ENCODE data around the gene ADAM15.

Gene ADAM15

GRCh38 chr1:155070721-155071569 is 19.8 kb downstream of the ADAM15 start:
- Histone ChIP-seq H3K36me3 (ENCODE audit: insufficient read depth, low read length) (peaks cover 23% of the 10 kb centered on the region), H3K27me3 (ENCODE audit: insufficient read depth, low read length) (peaks cover 28% of the 10 kb centered on the region), H3K9ac (ENCODE audit: low read depth, low read length) (peak overlapping the region; percentile 21), H3K4me3 (ENCODE audit: low read length) (peak overlapping the region; percentile 56), H3K9me3 (ENCODE audit: insufficient read depth, low read depth, low read length) (no peaks in the 10 kb centered on the region), H3K4me1 (ENCODE audit: insufficient read depth, low read length) (peaks cover 26% of the 10 kb centered on the region), H3K27ac (ENCODE audit: low read depth, low read length) (no peak overlapping the region; the same call in 1 of the 2 replicates)
- 5% methylated on average over 60 of the region's 61 CpGs for WGBS

- peaks cover 28% of the 10 kb centered on the region for H3K27me3 ChIP-seq (ENCODE audit: insufficient read depth, low read length)
- no peaks in the 10 kb centered on the region for H3K9me3 ChIP-seq (ENCODE audit: insufficient read depth, low read depth, low read length)
- 22% methylated on average over 14 of the region's 14 CpGs for WGBS
- H3K4me3 ChIP-seq (ENCODE audit: low read length), result peak overlapping the region; percentile 56
- H3K4me1 ChIP-seq (ENCODE audit: insufficient read depth, low read length), result peaks cover 26% of the 10 kb centered on the region
- H3K36me3 ChIP-seq (ENCODE audit: insufficient read depth, low read length), result peaks cover 23% of the 10 kb centered on the region
- no peak overlapping the region for H3K9ac ChIP-seq (ENCODE audit: low read depth, low read length)
- H3K27ac ChIP-seq (ENCODE audit: low read depth, low read length), result no peak overlapping the region
These were observed 20.6 kb downstream of the ADAM15 start for GRCh38 chr1:155071701-155072100.

GRCh38 chr1:155072531-155073289 is 21.6 kb downstream of the ADAM15 start:
- Histone ChIP-seq H3K4me3 (ENCODE audit: low read length) (no peak overlapping the region; the same call in 1 of the 2 replicates), H3K27me3 (ENCODE audit: insufficient read depth, low read length) (peaks cover 37% of the 10 kb centered on the region), H3K36me3 (ENCODE audit: insufficient read depth, low read length) (peaks cover 16% of the 10 kb centered on the region), H3K27ac (ENCODE audit: low read depth, low read length) (no peak overlapping the region), H3K9ac (ENCODE audit: low read depth, low read length) (no peak overlapping the region), H3K9me3 (ENCODE audit: insufficient read depth, low read depth, low read length) (no peaks in the 10 kb centered on the region), H3K4me1 (ENCODE audit: insufficient read depth, low read length) (peaks cover 26% of the 10 kb centered on the region)
- 45% methylated on average over 7 of the region's 7 CpGs for WGBS

- Histone ChIP-seq H3K4me1 (ENCODE audit: insufficient read depth, low read length) (peaks cover 30% of the 10 kb centered on the region), H3K36me3 (ENCODE audit: insufficient read depth, low read length) (peaks cover 10% of the 10 kb centered on the region), H3K27ac (ENCODE audit: low read depth, low read length) (no peak overlapping the region), H3K4me3 (ENCODE audit: low read length) (no peak overlapping the region), H3K27me3 (ENCODE audit: insufficient read depth, low read length) (peaks cover 46% of the 10 kb centered on the region), H3K9me3 (ENCODE audit: insufficient read depth, low read depth, low read length) (no peaks in the 10 kb centered on the region), H3K9ac (ENCODE audit: low read depth, low read length) (no peak overlapping the region)
- 90% methylated on average over 3 of the region's 3 CpGs for WGBS
These were observed 22.5 kb downstream of the ADAM15 start for GRCh38 chr1:155073377-155074242.

- H3K4me1 ChIP-seq (ENCODE audit: insufficient read depth, low read length), result peaks cover 27% of the 10 kb centered on the region; the same call in 1 of the 2 replicates
- H3K4me3 ChIP-seq (ENCODE audit: low read length), result no peak overlapping the region
- no peaks in the 10 kb centered on the region for H3K36me3 ChIP-seq (ENCODE audit: insufficient read depth, low read length)
- H3K9ac ChIP-seq (ENCODE audit: low read depth, low read length), result no peak overlapping the region
- H3K9me3 ChIP-seq (ENCODE audit: insufficient read depth, low read depth, low read length), result no peaks in the 10 kb centered on the region
- H3K27me3 ChIP-seq (ENCODE audit: insufficient read depth, low read length), result peaks cover 62% of the 10 kb centered on the region
- WGBS, result 77% methylated on average over 4 of the region's 5 CpGs
- H3K27ac ChIP-seq (ENCODE audit: low read depth, low read length), result no peak overlapping the region
These were observed 24.4 kb downstream of the ADAM15 start for GRCh38 chr1:155075535-155075934.

- H3K27ac ChIP-seq (ENCODE audit: low read depth, low read length), result no peak overlapping the region
- peaks cover 65% of the 10 kb centered on the region for H3K27me3 ChIP-seq (ENCODE audit: insufficient read depth, low read length)
- H3K9me3 ChIP-seq (ENCODE audit: insufficient read depth, low read depth, low read length), result no peaks in the 10 kb centered on the region
- H3K9ac ChIP-seq (ENCODE audit: low read depth, low read length), result no peak overlapping the region
- no peaks in the 10 kb centered on the region for H3K36me3 ChIP-seq (ENCODE audit: insufficient read depth, low read length)
- peaks cover 24% of the 10 kb centered on the region; the same call in 1 of the 2 replicates for H3K4me1 ChIP-seq (ENCODE audit: insufficient read depth, low read length)
- WGBS, result 79% methylated on average over 1 of the region's 1 CpG
- H3K4me3 ChIP-seq (ENCODE audit: low read length), result no peak overlapping the region
These were observed 25.3 kb downstream of the ADAM15 start for GRCh38 chr1:155076371-155076770.

GRCh38 chr1:155077346-155077745 is 26.2 kb downstream of the ADAM15 start:
- no peak overlapping the region for H3K4me3 ChIP-seq (ENCODE audit: low read length)
- no peaks in the 10 kb centered on the region for H3K36me3 ChIP-seq (ENCODE audit: insufficient read depth, low read length)
- H3K9ac ChIP-seq (ENCODE audit: low read depth, low read length), result no peak overlapping the region
- H3K27ac ChIP-seq (ENCODE audit: low read depth, low read length), result no peak overlapping the region
- peaks cover 17% of the 10 kb centered on the region; the same call in 1 of the 2 replicates for H3K4me1 ChIP-seq (ENCODE audit: insufficient read depth, low read length)
- 89% methylated on average over 3 of the region's 3 CpGs for WGBS
- H3K27me3 ChIP-seq (ENCODE audit: insufficient read depth, low read length), result peaks cover 65% of the 10 kb centered on the region
- no peaks in the 10 kb centered on the region for H3K9me3 ChIP-seq (ENCODE audit: insufficient read depth, low read depth, low read length)

- 67% methylated on average over 4 of the region's 4 CpGs for WGBS
- H3K4me3 ChIP-seq (ENCODE audit: low read length), result peak overlapping the region; percentile 56
- H3K27me3 ChIP-seq (ENCODE audit: insufficient read depth, low read length), result peaks cover 65% of the 10 kb centered on the region
- H3K9me3 ChIP-seq (ENCODE audit: insufficient read depth, low read depth, low read length), result no peaks in the 10 kb centered on the region
- H3K4me1 ChIP-seq (ENCODE audit: insufficient read depth, low read length), result peaks cover 12% of the 10 kb centered on the region; the same call in 1 of the 2 replicates
- H3K9ac ChIP-seq (ENCODE audit: low read depth, low read length), result no peak overlapping the region
- no peak overlapping the region for H3K27ac ChIP-seq (ENCODE audit: low read depth, low read length)
- H3K36me3 ChIP-seq (ENCODE audit: insufficient read depth, low read length), result no peaks in the 10 kb centered on the region
These were observed 26.8 kb downstream of the ADAM15 start for GRCh38 chr1:155077758-155078445.

GRCh38 chr1:155078469-155079209 is 27.5 kb downstream of the ADAM15 start, which contains the start of gene EFNA3:
EFNA3 (plus strand) TSS chr1:155078837; CDS start chr1:155078942, 105 bp downstream.
- 2% methylated on average over 59 of the region's 59 CpGs for WGBS
- H3K9me3 ChIP-seq (ENCODE audit: insufficient read depth, low read depth, low read length), result no peaks in the 10 kb centered on the region
- H3K4me3 ChIP-seq (ENCODE audit: low read length), result peak within 1 kb of the TSS; percentile 56
- H3K4me1 ChIP-seq (ENCODE audit: insufficient read depth, low read length), result 0 out of 2 replicates have a peak, but pooled peaks cover 7% of the 10 kb centered on the region
- H3K9ac ChIP-seq (ENCODE audit: low read depth, low read length), result peak within 1 kb of the TSS; percentile 24; the same call in 1 of the 2 replicates
- no peak within 1 kb of the TSS for H3K27ac ChIP-seq (ENCODE audit: low read depth, low read length)
- H3K27me3 ChIP-seq (ENCODE audit: insufficient read depth, low read length), result peaks cover 72% of the 10 kb centered on the region
- H3K36me3 ChIP-seq (ENCODE audit: insufficient read depth, low read length), result no peaks in the 10 kb centered on the region

GRCh38 chr1:155079210-155079486 is 28.0 kb downstream of the ADAM15 start:
- Histone ChIP-seq H3K9ac (ENCODE audit: low read depth, low read length) (peak overlapping the region; percentile 24; the same call in 1 of the 2 replicates), H3K4me3 (ENCODE audit: low read length) (peak overlapping the region; percentile 56), H3K27ac (ENCODE audit: low read depth, low read length) (no peak overlapping the region), H3K4me1 (ENCODE audit: insufficient read depth, low read length) (0 out of 2 replicates have a peak, but pooled peaks cover 7% of the 10 kb centered on the region), H3K27me3 (ENCODE audit: insufficient read depth, low read length) (peaks cover 77% of the 10 kb centered on the region), H3K36me3 (ENCODE audit: insufficient read depth, low read length) (no peaks in the 10 kb centered on the region), H3K9me3 (ENCODE audit: insufficient read depth, low read depth, low read length) (no peaks in the 10 kb centered on the region)
- 8% methylated on average over 10 of the region's 10 CpGs for WGBS
